ENCODE results near the gene FOXP1.
A peak's percentile ranks its signal among the peaks of the same experiment; 100 is the strongest.
"Not testable (repeated sequence)": the region's sequence is repeated elsewhere in the genome, so short reads cannot be mapped to it uniquely, and the experiment has no call there.

FOXP1 gene

GRCh38 chr3:71532639-71533395 lies 50.7 kb downstream of the FOXP1 start:
- DNase-seq (ENCODE audit: low spot score) (no peak), FAIRE-seq (no peak)

DNA sequence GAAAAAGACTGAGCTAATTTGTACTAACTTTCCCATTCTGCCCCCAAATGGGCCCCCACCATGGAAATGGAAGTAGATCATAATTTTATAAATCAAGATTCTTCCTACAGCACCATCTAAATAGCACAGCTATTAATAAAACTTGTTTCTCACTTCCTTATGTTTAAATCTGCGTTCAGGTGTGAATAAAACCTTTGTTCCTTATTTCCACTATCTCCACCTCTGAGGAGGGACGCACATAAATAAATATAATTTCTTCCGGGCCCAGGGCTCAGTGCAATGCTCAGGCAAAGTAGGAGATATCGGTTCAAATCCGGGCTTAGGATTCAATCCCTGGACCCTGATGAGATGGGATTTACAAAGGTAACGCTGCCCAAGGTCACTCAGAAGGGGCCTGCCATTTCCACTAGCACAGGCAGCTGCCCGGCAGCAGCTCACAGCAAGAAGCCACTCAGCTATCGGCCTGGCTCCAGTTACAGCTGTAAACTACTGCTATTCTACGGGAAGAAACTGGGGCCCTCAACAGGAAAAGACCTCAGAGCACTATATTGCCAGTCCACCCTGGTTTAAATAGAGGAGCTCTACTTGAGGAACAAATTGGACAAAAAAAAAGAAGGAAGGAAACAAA lies 52.5 kb downstream of the FOXP1 start:
- DNase-seq (ENCODE audit: low spot score): no peak
- no peak for FAIRE-seq

DNA sequence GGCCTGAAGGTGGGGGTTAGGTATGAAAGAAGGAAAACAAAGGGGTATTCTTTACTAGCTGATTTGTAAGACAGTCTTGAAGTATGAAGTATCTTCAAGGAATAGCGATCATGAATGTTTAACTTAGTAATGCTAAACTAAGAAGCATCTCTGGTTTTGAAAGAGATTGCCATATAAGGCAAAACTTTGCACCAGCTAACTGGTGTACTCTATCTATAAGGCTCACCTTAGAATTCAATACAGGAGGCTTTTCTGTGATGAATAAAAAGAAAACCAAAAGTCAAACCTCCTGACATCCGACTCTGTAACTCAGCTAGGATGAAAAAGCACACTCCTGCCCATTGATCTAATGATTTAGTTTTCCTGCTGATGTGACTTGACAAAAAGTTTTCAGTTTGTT lies 54.7 kb downstream of the FOXP1 start:
- FAIRE-seq (no peak), DNase-seq (ENCODE audit: low spot score) (no peak)

- FAIRE-seq; DNase-seq (ENCODE audit: low spot score): not testable (repeated sequence)
These were observed 57.1 kb downstream of the FOXP1 start for GRCh38 chr3:71526448-71526847.

DNA sequence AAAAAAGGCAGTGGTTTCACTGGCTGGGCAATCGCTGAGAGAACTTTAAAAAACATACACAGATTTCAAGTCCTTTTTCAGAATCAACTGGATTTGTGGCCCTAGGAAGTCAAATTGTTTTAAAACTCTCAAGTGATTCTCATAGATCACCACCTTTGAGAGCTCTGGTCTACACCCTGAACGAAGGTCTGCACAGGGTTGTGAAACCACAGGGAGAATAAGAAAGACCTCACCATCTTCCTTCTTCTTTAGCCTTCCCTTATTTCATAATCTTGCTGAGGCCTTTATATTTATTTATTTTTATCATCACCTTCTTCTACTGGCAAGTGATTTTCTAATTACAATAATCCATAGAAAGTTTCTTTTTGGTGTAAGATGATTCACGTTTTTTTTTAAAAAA lies 58.1 kb downstream of the FOXP1 start:
- no peak for FAIRE-seq
- no peak for DNase-seq (ENCODE audit: low spot score)

- FAIRE-seq (peak; percentile 90), DNase-seq (ENCODE audit: low spot score) (peak; percentile 54)
These were observed 58.9 kb downstream of the FOXP1 start for GRCh38 chr3:71524672-71525071.

DNA sequence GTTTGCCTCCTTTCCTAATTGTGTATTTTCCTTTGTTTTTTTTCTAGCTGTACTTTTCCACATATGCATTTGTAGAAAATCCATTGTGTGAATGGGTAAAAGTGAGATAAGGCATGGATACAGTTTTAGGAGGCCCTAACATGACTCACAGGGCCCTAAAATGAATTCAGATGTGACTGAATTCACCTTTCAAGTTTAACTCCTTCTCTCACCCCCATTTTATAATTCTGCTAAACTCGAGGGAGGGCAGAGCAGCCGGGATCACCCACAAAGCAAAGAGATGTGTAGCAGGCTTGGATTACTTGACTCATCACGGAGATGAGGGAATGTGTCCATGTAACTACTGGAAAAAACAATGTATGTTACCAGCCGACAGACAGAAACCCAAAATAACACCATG lies 59.9 kb downstream of the FOXP1 start:
- no peak for DNase-seq (ENCODE audit: low spot score)
- no peak for FAIRE-seq

DNA sequence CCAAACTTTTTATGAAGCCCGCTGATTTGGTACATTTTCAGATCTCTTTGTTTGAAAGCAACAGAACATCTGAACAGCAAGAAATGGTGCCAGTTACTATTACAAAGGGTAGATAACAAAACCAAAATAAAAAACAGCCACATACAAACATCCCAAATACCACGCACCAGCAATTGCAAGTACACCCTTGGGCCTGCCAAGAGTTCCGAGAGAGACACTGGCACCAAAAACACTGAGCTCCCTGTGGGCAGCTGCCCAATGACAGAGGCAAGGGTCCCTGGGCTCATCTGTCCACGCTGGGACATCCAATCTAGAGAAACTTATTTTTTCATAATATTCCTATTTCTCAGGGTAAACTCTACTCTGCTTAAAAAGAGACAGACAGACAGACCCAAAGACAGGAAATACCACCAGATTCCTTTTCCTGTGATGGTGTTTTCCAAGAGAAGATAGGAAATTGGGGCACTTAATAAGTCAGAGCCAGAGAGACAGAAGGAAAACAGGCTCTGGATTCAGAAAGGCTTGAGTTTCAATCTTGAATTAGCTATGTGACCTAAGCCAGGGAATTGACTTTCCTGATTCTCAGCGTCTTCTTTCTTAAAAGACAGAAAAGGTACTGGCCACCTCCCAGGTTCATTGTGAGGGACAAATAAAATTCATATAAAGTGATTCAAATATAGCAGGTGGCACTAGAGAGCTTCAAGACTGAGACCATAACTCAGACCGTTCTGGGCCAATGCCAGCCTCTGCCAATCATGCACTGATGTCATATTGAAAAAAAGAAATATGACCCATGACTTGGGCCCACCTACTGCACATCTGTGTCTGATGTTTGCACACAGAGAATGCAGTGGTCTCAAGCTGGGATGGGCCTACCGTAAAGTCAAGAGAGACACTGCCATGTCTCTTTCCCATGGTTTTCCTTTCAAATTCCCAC lies 61.3 kb downstream of the FOXP1 start:
- FAIRE-seq (no peak), DNase-seq (ENCODE audit: low spot score) (no peak)

DNA sequence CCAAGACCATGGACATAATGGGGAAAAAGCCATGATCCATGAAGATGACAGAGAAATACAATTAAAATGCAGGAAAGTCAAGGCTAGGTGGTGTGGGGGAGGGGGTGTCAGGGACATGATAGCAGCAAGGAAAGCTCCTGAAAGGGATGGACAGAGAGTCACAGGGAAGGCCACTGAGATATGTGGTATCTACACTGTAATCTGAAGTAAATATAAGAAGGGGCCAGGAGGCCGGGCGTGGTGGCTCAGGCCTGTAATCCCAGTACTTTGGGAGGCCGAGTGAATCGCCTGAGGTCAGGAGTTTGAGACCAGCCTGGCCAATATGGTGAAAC lies 62.5 kb downstream of the FOXP1 start:
- DNase-seq (ENCODE audit: low spot score): no peak
- no peak for FAIRE-seq

- FAIRE-seq (no peak), DNase-seq (ENCODE audit: low spot score) (no peak)
These were observed 63.1 kb downstream of the FOXP1 start for GRCh38 chr3:71520161-71521020.

GRCh38 chr3:71518089-71518488 lies 65.4 kb downstream of the FOXP1 start:
- DNase-seq (ENCODE audit: low spot score): peak; percentile 22
- peak; percentile 52 for FAIRE-seq

DNA sequence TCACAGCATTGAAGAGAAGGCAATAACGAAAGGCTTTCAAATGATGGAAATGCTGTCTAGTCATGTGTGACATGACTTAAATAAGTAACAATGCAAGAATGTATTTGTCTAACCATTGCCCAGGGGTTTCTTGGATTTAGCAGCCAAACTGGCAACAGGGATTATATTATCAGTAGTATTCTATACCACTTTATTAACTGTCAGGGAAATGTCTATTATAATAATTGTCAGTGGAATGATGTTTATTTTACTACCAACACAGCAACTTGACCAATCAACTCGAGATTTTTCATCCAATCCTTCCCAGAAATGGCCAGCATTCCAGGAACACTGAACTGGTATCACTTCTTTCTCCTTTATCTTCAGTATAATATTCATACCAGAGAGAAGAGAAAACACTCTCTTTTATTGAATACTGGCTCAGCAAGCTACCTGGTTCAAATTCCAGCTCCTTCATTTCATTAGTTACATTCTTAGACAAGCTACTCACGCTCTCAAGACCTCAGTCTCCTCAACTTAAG lies 66.2 kb downstream of the FOXP1 start:
- DNase-seq (ENCODE audit: low spot score) (peak; percentile 80), FAIRE-seq (peak; percentile 95)

DNA sequence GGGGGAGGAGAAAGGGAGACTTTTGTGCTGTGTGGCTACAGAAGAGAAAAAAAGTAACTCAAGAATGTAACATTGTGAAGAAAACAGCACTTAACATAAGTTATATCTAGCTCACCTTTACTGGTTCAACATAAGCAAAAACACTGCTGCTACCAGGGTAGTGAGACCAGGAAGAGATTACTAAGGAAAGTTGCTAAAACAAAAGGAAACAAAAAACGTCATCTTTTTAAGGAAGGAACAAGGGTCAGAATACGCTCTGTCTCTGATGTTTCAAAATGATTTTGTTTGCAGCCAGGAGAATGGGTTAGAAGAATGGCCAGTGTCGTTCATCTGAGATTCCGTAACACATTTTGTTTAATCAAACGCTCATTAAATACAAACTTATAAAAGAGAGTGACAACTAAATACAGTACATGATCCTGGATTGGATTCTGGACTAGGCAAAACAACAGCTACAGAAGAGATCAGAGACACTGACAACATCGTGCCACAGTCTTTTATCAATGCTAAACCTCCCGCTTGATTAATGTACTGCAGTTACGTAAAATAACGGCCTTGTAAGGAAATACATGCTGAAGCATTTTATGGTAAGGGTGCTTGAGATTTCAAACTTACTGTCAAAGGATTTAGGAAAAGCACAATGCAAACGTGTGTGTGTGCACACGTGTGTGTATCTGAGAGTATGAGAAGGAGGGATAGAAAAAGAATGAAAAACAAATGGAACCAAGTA lies 67.7 kb downstream of the FOXP1 start:
- no peak for FAIRE-seq

DNA sequence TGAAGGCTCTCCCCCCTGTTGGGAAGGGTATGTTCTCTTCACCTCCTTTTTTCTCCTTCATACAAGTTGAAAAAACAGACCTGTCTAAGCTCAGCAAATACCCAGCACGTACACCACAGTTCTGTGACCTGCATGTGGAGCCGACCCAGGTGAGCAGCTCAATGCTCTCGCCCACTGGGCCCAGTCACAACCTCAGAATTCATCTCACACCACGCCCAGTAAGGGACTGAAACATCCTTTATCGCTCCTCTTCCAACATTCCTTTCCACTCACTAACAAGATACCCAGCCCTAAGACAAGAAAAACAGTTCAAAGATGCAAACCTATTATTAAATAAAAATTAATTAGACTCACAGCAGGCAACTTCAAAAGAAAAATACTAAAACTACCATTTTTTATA lies 68.9 kb downstream of the FOXP1 start:
- FAIRE-seq: peak; percentile 16
- peak; percentile 40 for DNase-seq (ENCODE audit: low spot score)

More for the DNA sequence above, 67.7 kb downstream of the FOXP1 start:
- no peak for DNase-seq (ENCODE audit: low spot score)

DNA sequence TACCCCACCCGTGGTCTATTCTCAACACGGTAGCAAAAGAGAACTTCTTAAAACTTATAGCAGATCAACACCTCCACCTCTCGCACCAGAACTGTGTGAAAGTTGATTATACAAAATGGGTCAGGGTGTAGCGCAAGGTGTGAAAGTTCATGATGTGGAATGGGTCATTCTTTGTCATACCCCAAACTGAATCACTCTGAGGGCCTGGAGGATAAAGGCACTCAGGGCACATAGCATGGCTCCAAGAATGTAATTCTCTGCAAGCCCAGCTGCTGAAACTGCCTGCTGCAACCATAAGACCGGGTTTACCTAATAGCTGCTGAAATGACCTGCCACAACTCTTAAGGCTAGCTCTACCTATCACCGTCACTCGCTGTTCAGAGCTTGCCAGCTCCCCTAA lies 70.0 kb downstream of the FOXP1 start:
- FAIRE-seq: no peak
- DNase-seq (ENCODE audit: low spot score): no peak

GRCh38 chr3:71513081-71513480 lies 70.4 kb downstream of the FOXP1 start:
- DNase-seq (ENCODE audit: low spot score) (peak; percentile 51), FAIRE-seq (no peak)

- FAIRE-seq: no peak
- DNase-seq (ENCODE audit: low spot score): no peak
These were observed 71.0 kb downstream of the FOXP1 start for GRCh38 chr3:71512544-71512943.

- FAIRE-seq (no peak), DNase-seq (ENCODE audit: low spot score) (peak; percentile 28)
These were observed 71.5 kb downstream of the FOXP1 start for GRCh38 chr3:71512000-71512399.

DNA sequence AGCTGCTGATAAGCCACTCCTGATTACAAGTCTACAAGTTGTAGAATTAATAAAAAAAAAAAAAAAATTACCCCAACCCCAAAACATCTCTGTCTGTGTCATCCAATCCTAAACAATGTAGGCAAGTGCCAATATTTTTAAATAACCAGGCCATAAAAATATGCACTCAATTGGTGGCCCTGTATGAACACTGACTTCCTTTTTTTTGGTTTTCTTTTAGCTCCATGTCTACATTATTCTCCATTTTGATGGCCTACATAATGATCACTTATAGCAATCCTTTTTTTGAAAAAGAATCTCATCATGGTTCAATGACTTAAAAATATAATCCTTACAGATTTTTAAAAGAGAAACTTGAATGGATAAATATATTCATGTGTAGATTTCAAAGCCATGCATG lies 72.1 kb downstream of the FOXP1 start:
- no peak for FAIRE-seq
- no peak for DNase-seq (ENCODE audit: low spot score)

DNA sequence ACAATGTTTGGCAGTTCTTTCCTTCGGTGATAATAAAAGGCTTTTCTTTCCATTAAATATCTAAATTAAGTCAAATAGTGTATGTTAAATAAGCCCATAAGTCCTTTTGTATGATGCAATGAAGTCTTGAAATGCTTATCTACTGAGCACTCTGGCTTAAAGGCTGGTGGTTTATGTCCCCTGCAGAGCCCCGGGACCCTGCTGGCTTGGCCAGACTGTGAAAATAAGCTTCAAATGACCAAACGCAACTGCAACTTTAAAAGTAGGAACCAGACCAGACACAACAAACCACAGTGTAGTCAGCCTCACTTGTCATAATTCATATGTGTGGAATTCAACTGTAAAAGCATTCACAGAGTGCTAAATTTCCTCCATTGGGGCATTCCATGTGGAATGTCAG lies 72.5 kb downstream of the FOXP1 start:
- FAIRE-seq (peak; percentile 98), DNase-seq (ENCODE audit: low spot score) (peak; percentile 95)

Measured in RCC 7860 (cell line).